ENCODE data around the gene TXNL4A. TPM values are rescaled to one million over a fixed set of nuclear protein-coding genes. Genes with fewer than 3 reads are reported as not detected.
A peak's percentile ranks its signal among the peaks of the same experiment; 100 is the strongest.
"Not testable (repeated sequence)": the region's sequence is repeated elsewhere in the genome, so short reads cannot be mapped to it uniquely, and the experiment has no call there.

The TXNL4A gene
- total RNA-seq, 1 donor from 2014 or later = 144 TPM

GRCh38 chr18:80033181-80034067 is 45.1 kb upstream of the TXNL4A start:
- H3K36me3 Mint-ChIP-seq (ENCODE audit: low read depth) = peaks cover 23% of the 10 kb centered on the region
- peaks cover 27% of the 10 kb centered on the region for H3K4me1 Mint-ChIP-seq
- no peak for TF ChIP-seq CTCF (conservative IDR thresholded peaks at IDR 0.05)
- H3K9me3 Mint-ChIP-seq = peaks cover 5% of the 10 kb centered on the region
- peak overlapping the region; percentile 97 for H3K4me3 Mint-ChIP-seq
- H3K27me3 Mint-ChIP-seq (ENCODE audit: low read depth) = no peaks in the 10 kb centered on the region
- peak; percentile 55 for DNase-seq (ENCODE audit: low read depth, low spot score)
- peak overlapping the region; percentile 93 for H3K27ac Mint-ChIP-seq (ENCODE audit: unreplicated experiment)

DNA sequence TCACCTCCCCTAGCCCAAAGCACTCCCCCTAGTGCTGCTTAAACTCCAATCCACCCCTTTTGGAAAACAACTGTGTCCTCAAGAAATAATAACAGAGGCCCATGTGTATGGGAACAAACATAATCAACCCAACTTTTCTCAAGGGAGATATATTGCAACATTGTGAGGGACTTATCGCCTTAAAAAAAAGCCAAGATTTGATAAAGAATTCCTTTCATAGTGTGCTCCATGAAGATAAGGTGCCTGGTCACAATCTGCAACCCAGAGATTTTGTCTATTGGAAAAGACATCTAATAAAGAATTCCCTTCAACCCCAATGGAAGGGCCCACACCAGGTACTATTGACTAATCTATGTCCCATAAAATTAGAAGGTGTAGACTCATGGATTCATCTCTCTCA is 41.3 kb upstream of the TXNL4A start:
- no peak for TF ChIP-seq CTCF (conservative IDR thresholded peaks at IDR 0.05)
- peaks cover 23% of the 10 kb centered on the region for H3K9me3 Mint-ChIP-seq
- H3K4me3 Mint-ChIP-seq = no peak overlapping the region
- no peaks in the 10 kb centered on the region for H3K27me3 Mint-ChIP-seq (ENCODE audit: low read depth)
- H3K27ac Mint-ChIP-seq (ENCODE audit: unreplicated experiment) = no peak overlapping the region
- peaks cover 51% of the 10 kb centered on the region for H3K36me3 Mint-ChIP-seq (ENCODE audit: low read depth)
- DNase-seq (ENCODE audit: low read depth, low spot score) = no peak
- H3K4me1 Mint-ChIP-seq = peaks cover 10% of the 10 kb centered on the region

GRCh38 chr18:80027719-80028118 is 39.4 kb upstream of the TXNL4A start:
- not testable (repeated sequence) for H3K4me1 Mint-ChIP-seq; H3K27ac Mint-ChIP-seq (ENCODE audit: unreplicated experiment); DNase-seq (ENCODE audit: low read depth, low spot score); H3K27me3 Mint-ChIP-seq (ENCODE audit: low read depth); H3K4me3 Mint-ChIP-seq
- peaks cover 66% of the 10 kb centered on the region for H3K36me3 Mint-ChIP-seq (ENCODE audit: low read depth)
- peaks cover 25% of the 10 kb centered on the region for H3K9me3 Mint-ChIP-seq

DNA sequence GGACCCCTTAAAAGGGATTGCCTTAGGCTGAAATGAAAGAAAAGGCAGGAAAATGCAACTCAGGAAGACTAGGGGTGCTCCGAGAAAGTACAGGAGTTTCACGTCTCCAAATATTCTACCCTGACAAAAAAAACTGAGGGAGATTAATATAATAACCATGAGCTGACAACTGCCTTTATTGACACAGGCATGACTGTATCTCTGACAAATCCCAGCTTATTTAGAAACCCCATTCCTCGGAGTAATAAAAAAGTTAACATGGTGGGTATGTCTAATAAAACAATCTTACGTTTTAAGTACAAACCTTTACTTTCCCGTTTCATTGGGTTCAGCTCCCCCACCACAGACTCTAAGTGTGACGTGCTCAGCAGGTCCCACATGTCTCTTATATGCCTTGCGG is 38.0 kb upstream of the TXNL4A start:
- H3K4me3 Mint-ChIP-seq = no peak overlapping the region
- TF ChIP-seq CTCF (conservative IDR thresholded peaks at IDR 0.05) = no peak

GRCh38 chr18:80023173-80023572 is 34.8 kb upstream of the TXNL4A start:
- H3K9me3 Mint-ChIP-seq = peaks cover 28% of the 10 kb centered on the region
- peaks cover 64% of the 10 kb centered on the region for H3K36me3 Mint-ChIP-seq (ENCODE audit: low read depth)
- H3K27ac Mint-ChIP-seq (ENCODE audit: unreplicated experiment) = no peak overlapping the region
- TF ChIP-seq CTCF (conservative IDR thresholded peaks at IDR 0.05) = peak; percentile 58
- H3K27me3 Mint-ChIP-seq (ENCODE audit: low read depth) = no peaks in the 10 kb centered on the region
- H3K4me1 Mint-ChIP-seq = no peaks in the 10 kb centered on the region
- DNase-seq (ENCODE audit: low read depth, low spot score) = no peak
- no peak overlapping the region for H3K4me3 Mint-ChIP-seq

More for the DNA sequence above, 38.0 kb upstream of the TXNL4A start:
- no peak for DNase-seq (ENCODE audit: low read depth, low spot score)
- Mint-ChIP-seq H3K36me3 (ENCODE audit: low read depth) (peaks cover 74% of the 10 kb centered on the region), H3K27me3 (ENCODE audit: low read depth) (no peaks in the 10 kb centered on the region), H3K4me1 (no peaks in the 10 kb centered on the region), H3K27ac (ENCODE audit: unreplicated experiment) (no peak overlapping the region), H3K9me3 (peaks cover 26% of the 10 kb centered on the region)

DNA sequence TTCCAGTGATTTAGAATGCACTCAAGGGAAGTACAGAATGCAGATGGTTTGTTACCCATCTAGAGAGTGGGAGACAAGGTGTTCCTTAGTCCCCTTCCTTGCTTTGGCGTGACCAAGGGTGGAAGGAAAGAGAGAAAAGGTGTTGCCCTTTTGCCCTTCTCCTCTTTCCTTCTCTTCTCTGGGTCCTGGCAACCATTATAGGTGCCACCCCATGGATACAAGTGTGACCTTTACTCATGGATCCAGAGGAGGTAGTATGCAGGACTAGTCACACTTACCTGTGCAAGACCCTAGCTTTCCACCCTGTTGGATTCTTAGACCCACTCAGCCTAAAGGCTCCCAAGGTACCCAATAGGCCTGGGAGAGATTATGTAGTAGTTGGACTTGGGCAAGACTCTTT is 34.2 kb upstream of the TXNL4A start:
- no peak for TF ChIP-seq CTCF (conservative IDR thresholded peaks at IDR 0.05)
- Mint-ChIP-seq H3K4me1 (no peaks in the 10 kb centered on the region), H3K36me3 (ENCODE audit: low read depth) (peaks cover 67% of the 10 kb centered on the region), H3K27ac (ENCODE audit: unreplicated experiment) (no peak overlapping the region), H3K4me3 (no peak overlapping the region), H3K27me3 (ENCODE audit: low read depth) (no peaks in the 10 kb centered on the region), H3K9me3 (peaks cover 28% of the 10 kb centered on the region)
- no peak for DNase-seq (ENCODE audit: low read depth, low spot score)
